Fibroblast of villous mesenchyme (primary cell): ENCODE data around the gene TMF1. TPM values are rescaled to one million over a fixed set of nuclear protein-coding genes. Genes with fewer than 3 reads are reported as not detected.
A peak's percentile ranks its signal among the peaks of the same experiment; 100 is the strongest.

Source experiments
- DNase-seq: peaks from one replicate; pipeline ENCODE4 v3.0.0-alpha.2; 2010; ENCODE audit warnings: low read depth
- H3K4me3 ChIP-seq: 2 replicates; pipeline ENCODE4 v1.5.1; 2011; ENCODE audit warnings: low read depth, mild to moderate bottlenecking, low read length
- CTCF ChIP-seq: IDR thresholded peaks from 2 replicates; pipeline ENCODE4 v1.5.1; 2012; ENCODE audit warnings: low read depth, mild to moderate bottlenecking, low read length; ENCODE audit not compliant: insufficient read depth
- total RNA-seq: library from RNA; depleted of rRNA; stranded (reverse); fragments of >200 nt; gene quantifications from 2 replicates; pipeline ENCODE4 v1.2.3, GENCODE V29; 2012

Gene TMF1
- total RNA-seq, 1 donor = 49.2 TPM

- peak; percentile 86 for DNase-seq
- no peak for TF ChIP-seq CTCF
- peak within 1 kb of the TSS; percentile 84 for H3K4me3 ChIP-seq
Observed at GRCh38 chr3:69080233-69080920, 28.2 kb upstream of the TMF1 start, which contains the start of gene UBA3. Gene UBA3 (minus strand): TSS chr3:69080365. CDS start chr3:69080353, 12 bp downstream.

GRCh38 chr3:69079269-69080159 lies 27.4 kb upstream of the TMF1 start:
- no peak for TF ChIP-seq CTCF
- peak overlapping the region; percentile 84 for H3K4me3 ChIP-seq
- peak; percentile 21 for DNase-seq

- no peak overlapping the region for H3K4me3 ChIP-seq
- no peak for TF ChIP-seq CTCF
- no peak for DNase-seq
Observed at GRCh38 chr3:69072928-69073327, 20.8 kb upstream of the TMF1 start.

- DNase-seq = no peak
- TF ChIP-seq CTCF = no peak
- no peak overlapping the region for H3K4me3 ChIP-seq
Observed at GRCh38 chr3:69066121-69066520, 14.0 kb upstream of the TMF1 start.

- H3K4me3 ChIP-seq = no peak overlapping the region
- TF ChIP-seq CTCF = no peak
- DNase-seq = no peak
Observed at GRCh38 chr3:69065318-69065964, 13.3 kb upstream of the TMF1 start.

- DNase-seq = no peak
- H3K4me3 ChIP-seq = no peak overlapping the region
- no peak for TF ChIP-seq CTCF
Observed at GRCh38 chr3:69063636-69064035, 11.5 kb upstream of the TMF1 start.
